K562 (cell line): ENCODE data around the gene DPH6. TPM values are rescaled to one million over a fixed set of nuclear protein-coding genes. Genes with fewer than 3 reads are reported as not detected.

ENCODE experiments used
- ATAC-seq: fragments of 200-7000 bp; cut with Tn5 transposase; 3 replicates; pipeline ENCODE4 v1.9.1; 2020; ENCODE audit warnings: moderate library complexity
- BruUV-seq: library from RNA; stranded (reverse); fragments of 400-500 nt; replicated peaks from 2 replicates; lab custom pipeline; 2021; lab: Mats Ljungman, UMichigan
- CTCF ChIA-PET: fragments of 300-600 bp; formaldehyde crosslinking; extraction: SDS; loops from one replicate; lab custom pipeline; 2021; ENCODE audit warnings: low intra/inter-chr PET ratio; lab: Yijun Ruan, JAX
- POLR2A ChIA-PET: fragments of 300-600, 350-650 bp; sonication (Branson Sonifier 250); formaldehyde crosslinking; extraction: SDS; loops from one replicate; lab custom pipeline; 2021; ENCODE audit warnings: antibody characterized with exemption, inconsistent platforms; lab: Yijun Ruan, JAX
- DNase-seq, 4 experiments: peaks; one replicate each; pipeline versions ENCODE4 v3.0.0 to v3.0.0-alpha.2; 2011 to 2018; ENCODE audit warnings: low spot score in 3 of 4, mixed read lengths in 3 of 4; ENCODE audit errors: extremely low read depth in 1 of 4
- FAIRE-seq: peaks from 2 replicates; lab custom pipeline; 2011; peaks lifted over from hg19 to GRCh38; lab: Jason Lieb, UNC
- H2AFZ ChIP-seq: 2 replicates; pipeline ENCODE4 v1.6.0; 2011; ENCODE audit warnings: low read depth, low read length, control low read depth, inconsistent platforms
- H3K27ac ChIP-seq: fragments of 200-600 bp; 3 replicates; pipeline ENCODE4 v1.8.0; 2011; ENCODE audit warnings: low read depth, mild to moderate bottlenecking, control low read depth, inconsistent platforms, low read length, moderate library complexity, mixed read lengths; ENCODE audit errors: extremely low read depth
- H3K27me3 ChIP-seq, 2 experiments: fragments of 300-600 bp in 1 of 2; 2 replicates in 1 of 2; 3 replicates in 1 of 2; pipeline versions ENCODE4 v1.6.0 to v1.8.0; 2011; ENCODE audit warnings: inconsistent platforms in 2 of 2, low read length in 2 of 2, mild to moderate bottlenecking in 1 of 2, mixed read lengths in 1 of 2, moderate library complexity in 1 of 2; ENCODE audit not compliant: control insufficient read depth in 2 of 2, insufficient read depth in 2 of 2
- H3K36me3 ChIP-seq: fragments of 300-600 bp; 3 replicates; pipeline ENCODE4 v1.8.0; 2011; ENCODE audit warnings: mild to moderate bottlenecking, low read length, inconsistent platforms; ENCODE audit not compliant: control insufficient read depth, insufficient read depth
- H3K4me1 ChIP-seq, 2 experiments: fragments of 200-600 bp in 1 of 2; replicated peaks in 1 of 2; 2 replicates in 1 of 2; 3 replicates in 1 of 2; pipeline versions ENCODE4 v1.5.1 to v1.8.0; 2011; ENCODE audit warnings: inconsistent platforms in 2 of 2, low read length in 2 of 2, mild to moderate bottlenecking in 1 of 2, mixed read lengths in 1 of 2, moderate library complexity in 1 of 2; ENCODE audit not compliant: control insufficient read depth in 2 of 2, insufficient read depth in 2 of 2
- H3K4me2 ChIP-seq: 2 replicates; pipeline ENCODE4 v1.6.1; 2011; ENCODE audit warnings: low read length, control low read depth, inconsistent platforms, mixed read lengths; ENCODE audit not compliant: insufficient read depth
- H3K4me3 ChIP-seq: fragments of 200-600 bp; sonication (generic), shearing (Covaris generic); 2 replicates; pipeline ENCODE4 v1.5.1; 2016; ENCODE audit warnings: control low read depth, inconsistent platforms
- H3K79me2 ChIP-seq: fragments of 200-600 bp; 3 replicates; pipeline ENCODE4 v1.8.0; 2011; ENCODE audit warnings: low read length, inconsistent platforms; ENCODE audit not compliant: control insufficient read depth, insufficient read depth
- H3K9ac ChIP-seq, 2 experiments: 2 replicates each; pipeline versions ENCODE4 v1.6.0 to v1.6.1; 2011; ENCODE audit warnings: low read depth in 2 of 2, low read length in 2 of 2, control low read depth in 1 of 2, inconsistent platforms in 1 of 2, mild to moderate bottlenecking in 1 of 2, mixed read lengths in 1 of 2; ENCODE audit not compliant: insufficient read depth in 1 of 2
- H3K9me1 ChIP-seq: one replicate; pipeline ENCODE4 v1.6.0; 2011; ENCODE audit warnings: inconsistent platforms, mild to moderate bottlenecking, low read length, moderate library complexity; ENCODE audit not compliant: control insufficient read depth, insufficient read depth
- H3K9me3 ChIP-seq: replicated peaks from 2 replicates; pipeline ENCODE4 v1.5.1; 2011; ENCODE audit warnings: low read depth, low read length, inconsistent platforms; ENCODE audit not compliant: control insufficient read depth, insufficient read depth
- H4K20me1 ChIP-seq: replicated peaks from 2 replicates; pipeline ENCODE4 v1.6.1; 2011; ENCODE audit warnings: low read length, inconsistent platforms, mixed read lengths; ENCODE audit not compliant: control insufficient read depth, insufficient read depth
- CHAMP1 ChIP-seq: fragments of 450-650 bp; IDR thresholded peaks from 2 replicates; pipeline ENCODE4 v1.6.1; 2016; ENCODE audit warnings: mild to moderate bottlenecking
- HDAC6 ChIP-seq: IDR thresholded peaks from 2 replicates; pipeline ENCODE4 v1.6.1; 2012; ENCODE audit warnings: low read depth, mild to moderate bottlenecking, control low read depth, inconsistent platforms, low read length, moderate library complexity
- KAT2B ChIP-seq: IDR thresholded peaks from one replicate; pipeline ENCODE4 v1.6.1; 2012; ENCODE audit warnings: low read depth, mild to moderate bottlenecking, control low read depth, inconsistent platforms, low read length, moderate library complexity
- MTA3 ChIP-seq: fragments of 450-650 bp; formaldehyde crosslinking; IDR thresholded peaks from 2 replicates; pipeline ENCODE4 v1.6.1; 2017; ENCODE audit warnings: mild to moderate bottlenecking, borderline replicate concordance
- SMAD4 ChIP-seq: fragments of 250-450 bp; sonication (Bioruptor Pico); conservative IDR thresholded peaks from 2 replicates; pipeline ENCODE4 v1.8.0; 2021; ENCODE audit warnings: inconsistent platforms, mild to moderate bottlenecking, moderate library complexity
- SMARCA4 ChIP-seq: fragments of 450-650 bp; IDR thresholded peaks from 2 replicates; pipeline ENCODE4 v1.6.1; 2016
- ZNF24 ChIP-seq: fragments of 450-650 bp; IDR thresholded peaks from 2 replicates; pipeline ENCODE4 v1.6.1; 2016
- ZNF57 ChIP-seq: fragments of 450-650 bp; formaldehyde crosslinking; IDR thresholded peaks from 2 replicates; pipeline ENCODE4 v1.4.0; 2020; ENCODE audit warnings: mild to moderate bottlenecking, moderate library complexity
- WGBS: fragments of 100-300 bp; shearing (Covaris generic); methylation state at CpG from one replicate; pipeline ENCODE4 v1.1.6; 2016; ENCODE audit warnings: low coverage, mixed read lengths; ENCODE audit not compliant: insufficient coverage; ENCODE audit errors: missing lambda C conversion rate; 5-methylcytosine and 5-hydroxymethylcytosine counted together
- in situ Hi-C: fragments of 300-500 bp; cut with MboI; formaldehyde crosslinking; loops from 4 replicates; pipeline ENCODE4 v1.15.0; 2018; ENCODE audit warnings: inconsistent platforms, mixed read lengths
- intact Hi-C: fragments of 100-400 bp; cut with micrococcal nuclease; formaldehyde crosslinking; loops from 2 replicates; pipeline ENCODE4 v1.14.2; 2022
- polyA plus RNA-seq, 8 experiments: library from polyadenylated mRNA; depleted of rRNA in 4 of 8; stranded (reverse) in 5 of 8; unstranded in 3 of 8; fragments of >200 nt; fragmentation: Nextera tagmentation in 2 of 8; fragmentation: Illumina TruSeq in 1 of 8; extraction: Ambion mirVana in 2 of 8; extraction: Trizol in 1 of 8; gene quantifications; 2 replicates each; pipeline versions ENCODE4 v1.2.1 to v1.2.3, GENCODE V29; 2011 to 2014; ENCODE audit warnings: inconsistent platforms in 1 of 8, missing spikeins in 1 of 8
- total RNA-seq, 7 experiments: library from RNA; depleted of rRNA in 6 of 7; stranded (reverse); fragments of >200 nt in 6 of 7; fragmentation: Illumina TruSeq in 2 of 7; extraction: Trizol in 2 of 7; gene quantifications; 2 replicates each; pipeline versions ENCODE4 v1.2.1 to v1.2.3, GENCODE V29; 2011 to 2021; ENCODE audit warnings: low replicate concordance in 1 of 7

Gene DPH6
- total and polyA plus RNA-seq, 9 of the 15 experiments (the other 6 are each of a cell fraction or from before 2014, with no cell fraction given): 10.1 to 69.1 (median 18.8) TPM

- ATAC-seq: no peak
Measured at GRCh38 chr15:35330048-35330695, 215.8 kb downstream of the DPH6 start.

More at GRCh38 chr15:35330048-35330695, 215.8 kb downstream of the DPH6 start:
- H3K27me3 ChIP-seq: no peaks in the 10 kb centered on the region
- H3K9me3 ChIP-seq: no peaks in the 10 kb centered on the region
- no peak for TF ChIP-seq CHAMP1
- TF ChIP-seq ZNF24: no peak
- TF ChIP-seq KAT2B: no peak
- TF ChIP-seq MTA3: no peak
- TF ChIP-seq SMAD4: no peak
- TF ChIP-seq SMARCA4: no peak
- TF ChIP-seq ZNF57: no peak
- TF ChIP-seq HDAC6: no peak
- no peaks in the 10 kb centered on the region for H4K20me1 ChIP-seq
- WGBS: 43% methylated on average over 6 of the region's 6 CpGs
- in situ Hi-C loops (no loop called here), intact Hi-C loops (no loop called here)
- ChIA-PET POLR2A (no interaction called here), CTCF (no interaction called here)
- no peak overlapping the region for H2AFZ ChIP-seq
- no peaks in the 10 kb centered on the region for H3K4me1 ChIP-seq
- no peak for DNase-seq
- no TSS peak for BruUV-seq
- no peak overlapping the region for H3K4me2 ChIP-seq
- H3K9me1 ChIP-seq: no peaks in the 10 kb centered on the region
- H3K9ac ChIP-seq: no peak overlapping the region
- H3K79me2 ChIP-seq: no peaks in the 10 kb centered on the region
- FAIRE-seq: no peak
- H3K36me3 ChIP-seq: no peaks in the 10 kb centered on the region
- H3K27ac ChIP-seq: no peak overlapping the region
- H3K4me3 ChIP-seq: no peak overlapping the region
